IPS-18c (cell line): ENCODE measurements around the gene MACROD1.

Experiments
- H3K4me3 ChIP-seq: 2 replicates; pipeline ENCODE4 v1.7.0; 2013; ENCODE audit warnings: low read depth, mild to moderate bottlenecking, low read length, moderate library complexity; ENCODE audit not compliant: insufficient read depth
- H3K9me3 ChIP-seq: one replicate; pipeline ENCODE4 v1.6.1; 2013; ENCODE audit warnings: mild to moderate bottlenecking, low read length, moderate library complexity; ENCODE audit not compliant: control insufficient read depth, insufficient read depth

Gene MACROD1

GRCh38 chr11:64104632-64105031 lies 61.3 kb downstream of the MACROD1 start:
- H3K4me3 ChIP-seq, result no peak overlapping the region
- H3K9me3 ChIP-seq, result no peaks in the 10 kb centered on the region

DNA sequence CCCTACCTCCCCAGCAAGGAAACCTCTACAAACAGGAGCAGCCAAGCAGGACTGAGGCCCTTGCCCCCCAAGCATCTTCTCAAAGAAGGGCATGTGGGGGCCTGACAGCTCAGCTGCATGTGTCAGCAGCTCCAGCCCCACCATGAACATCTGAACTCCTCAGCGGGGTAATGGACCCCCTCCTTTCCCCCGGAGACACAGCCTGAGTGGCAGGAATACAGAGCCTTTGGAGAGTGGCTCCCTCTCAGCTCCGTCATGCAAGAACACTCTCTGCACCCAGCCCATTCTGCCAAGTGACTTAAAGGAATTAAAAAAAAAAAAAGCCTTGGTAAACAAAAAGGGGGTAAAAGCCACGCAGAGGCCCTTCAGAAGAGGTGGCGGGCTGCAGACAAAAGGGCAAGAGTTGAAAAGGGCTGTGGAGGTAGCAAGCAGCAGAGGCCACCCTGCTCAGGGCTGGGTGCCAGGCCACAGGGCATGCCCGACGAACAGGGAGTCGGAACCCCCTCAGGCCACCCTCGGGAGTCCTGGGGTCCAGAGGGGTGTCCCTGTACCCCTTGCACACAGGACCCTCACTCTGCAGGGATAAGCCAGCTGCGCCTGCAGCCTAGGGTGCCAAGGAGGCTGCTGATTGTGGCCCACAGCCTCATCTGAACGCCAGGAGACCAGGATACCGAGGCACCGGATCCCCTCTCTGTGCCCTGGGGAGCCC lies 62.5 kb downstream of the MACROD1 start:
- H3K9me3 ChIP-seq, result no peaks in the 10 kb centered on the region
- no peak overlapping the region for H3K4me3 ChIP-seq

DNA sequence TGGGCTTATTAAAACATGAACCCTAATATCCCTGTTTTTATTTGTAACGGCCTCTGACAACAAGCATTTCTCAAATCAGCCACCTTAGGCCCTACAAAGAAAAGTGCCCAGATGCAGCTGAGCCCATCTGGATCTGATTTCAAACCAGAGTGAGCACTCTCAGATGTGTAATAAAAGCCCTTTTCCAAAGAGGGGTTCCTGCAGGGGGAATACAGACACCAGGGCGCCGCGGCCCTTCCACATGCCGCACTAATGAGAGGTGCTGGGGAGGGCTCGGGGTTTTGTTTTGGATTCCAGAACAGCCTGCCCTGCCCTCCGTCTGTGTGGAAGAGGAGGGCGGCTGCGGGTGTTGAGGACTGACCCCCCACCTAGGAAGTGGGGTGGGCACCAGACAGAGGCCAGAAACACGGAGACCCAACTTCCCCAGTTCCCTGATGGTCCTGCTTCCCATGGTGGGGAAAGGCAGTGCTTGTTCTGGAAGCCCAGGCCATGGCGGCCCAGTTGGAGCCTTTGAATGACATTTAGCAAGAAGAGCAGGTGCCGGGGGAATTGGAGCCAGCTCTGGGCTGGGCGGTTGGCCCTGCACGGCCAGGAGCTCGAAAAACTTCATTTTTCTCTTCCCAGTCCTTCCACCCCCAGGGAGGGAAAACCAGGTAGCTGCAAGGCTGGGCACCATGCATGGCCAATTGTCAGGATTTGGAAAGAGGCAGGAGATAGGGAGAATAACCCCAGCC lies 63.7 kb downstream of the MACROD1 start:
- Histone ChIP-seq H3K9me3 (no peaks in the 10 kb centered on the region), H3K4me3 (no peak overlapping the region)

DNA sequence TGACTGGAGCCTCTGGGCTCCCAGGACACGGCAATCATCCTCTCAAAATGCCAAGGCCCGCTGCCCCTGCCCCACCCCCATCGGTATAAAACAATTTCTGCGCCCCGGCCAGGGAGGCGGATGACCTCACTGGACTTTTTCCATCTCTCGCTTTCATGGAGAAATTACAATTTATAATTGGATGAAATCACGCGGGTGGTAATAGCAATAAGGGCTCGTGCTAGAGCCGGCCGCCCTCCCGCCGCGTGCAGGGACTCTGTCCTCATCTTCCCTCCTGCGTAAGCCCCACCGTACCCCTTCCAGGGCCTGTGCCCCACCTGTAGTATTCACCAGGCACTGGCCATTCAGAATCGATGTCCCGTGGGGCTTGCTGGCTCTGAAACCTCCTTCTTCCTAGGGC lies 64.5 kb downstream of the MACROD1 start:
- H3K4me3 ChIP-seq, result no peak overlapping the region
- no peaks in the 10 kb centered on the region for H3K9me3 ChIP-seq

DNA sequence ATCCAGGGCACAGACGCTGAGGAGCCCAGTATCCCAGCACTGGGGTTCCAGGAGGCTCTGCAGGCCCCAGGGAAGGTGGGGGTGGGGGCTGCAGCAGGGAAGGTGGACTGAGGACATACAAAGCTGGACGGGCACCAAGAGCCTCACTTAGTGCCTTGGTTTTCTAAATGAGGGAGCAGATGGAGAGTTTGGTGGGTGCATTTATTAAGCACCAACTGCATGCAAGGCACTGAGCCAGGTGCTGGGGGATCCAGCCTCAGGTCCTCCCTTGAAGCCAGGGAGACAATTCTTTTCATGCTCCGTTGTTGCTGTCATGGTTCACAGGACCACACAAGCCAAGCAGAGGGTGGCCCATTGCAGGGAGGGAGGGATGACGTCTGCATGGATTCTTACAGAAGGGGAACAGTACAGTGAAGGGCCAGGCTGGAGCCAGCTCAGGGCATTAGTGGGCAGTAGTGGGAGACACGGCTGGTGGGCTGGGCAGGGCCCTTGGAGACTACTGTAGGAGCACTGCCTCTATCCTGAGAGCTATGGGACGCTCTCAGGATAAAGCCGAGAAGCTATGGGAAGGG lies 65.0 kb downstream of the MACROD1 start:
- H3K4me3 ChIP-seq, result no peak overlapping the region
- no peaks in the 10 kb centered on the region for H3K9me3 ChIP-seq

GRCh38 chr11:64100360-64100759 lies 65.6 kb downstream of the MACROD1 start:
- no peaks in the 10 kb centered on the region for H3K9me3 ChIP-seq
- H3K4me3 ChIP-seq, result no peak overlapping the region

- H3K4me3 ChIP-seq, result no peak overlapping the region
- no peaks in the 10 kb centered on the region for H3K9me3 ChIP-seq
Observed at GRCh38 chr11:64099436-64099835, 66.5 kb downstream of the MACROD1 start.

GRCh38 chr11:64098318-64098831 lies 67.5 kb downstream of the MACROD1 start:
- no peaks in the 10 kb centered on the region for H3K9me3 ChIP-seq
- H3K4me3 ChIP-seq, result no peak overlapping the region

GRCh38 chr11:64097468-64098317 lies 68.2 kb downstream of the MACROD1 start:
- no peaks in the 10 kb centered on the region for H3K9me3 ChIP-seq
- no peak overlapping the region for H3K4me3 ChIP-seq

GRCh38 chr11:64096835-64097234 lies 69.1 kb downstream of the MACROD1 start:
- H3K9me3 ChIP-seq, result no peaks in the 10 kb centered on the region

DNA sequence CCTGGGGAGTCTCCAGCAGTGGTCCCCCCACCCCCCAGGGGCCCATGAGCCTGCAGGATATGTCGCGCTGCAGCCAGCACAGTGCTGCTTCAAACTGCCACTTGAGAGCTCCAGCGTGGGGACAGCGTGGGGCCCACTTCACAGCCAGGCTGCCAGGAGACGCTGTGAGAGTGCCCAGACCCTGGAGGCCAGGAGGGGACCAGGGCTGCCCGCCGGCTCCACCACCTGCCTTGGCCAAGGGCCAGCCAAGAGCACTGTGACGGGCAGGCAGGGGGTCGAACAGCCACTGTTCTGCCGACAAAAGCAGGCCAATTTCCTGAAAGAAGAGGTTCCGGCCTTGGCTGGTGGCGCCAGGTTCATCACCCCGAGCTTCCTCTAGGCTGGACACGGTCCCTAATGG lies 70.0 kb downstream of the MACROD1 start:
- no peaks in the 10 kb centered on the region for H3K9me3 ChIP-seq
- H3K4me3 ChIP-seq, result no peak overlapping the region

More at GRCh38 chr11:64096835-64097234, 69.1 kb downstream of the MACROD1 start:
- H3K4me3 ChIP-seq, result no peak overlapping the region

DNA sequence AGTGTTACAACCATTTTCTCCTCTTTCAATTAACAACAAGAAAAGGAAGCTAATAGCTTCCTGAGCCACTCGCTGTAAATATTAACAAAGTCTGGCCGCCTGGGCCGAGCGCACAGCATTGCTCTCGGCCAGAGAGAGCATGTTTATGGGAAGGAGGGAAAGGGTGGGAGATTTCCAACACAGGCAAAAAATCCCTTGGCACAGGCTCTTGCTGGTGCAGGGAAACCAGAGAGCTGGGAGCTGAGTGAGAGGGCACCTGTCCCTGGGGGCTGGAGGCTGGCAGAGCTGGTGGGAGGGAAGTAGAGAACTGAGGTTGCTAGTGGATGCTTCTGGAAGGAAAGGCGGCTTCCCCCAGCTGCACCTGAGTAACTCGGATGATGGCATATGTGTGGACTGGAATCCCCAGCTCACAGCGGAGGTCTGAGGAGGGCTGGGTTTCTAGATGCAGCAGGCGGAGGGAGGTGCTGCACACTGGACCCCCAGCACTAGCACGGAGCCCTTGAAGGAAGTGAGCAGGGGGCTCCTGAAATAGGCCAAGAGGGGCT lies 70.6 kb downstream of the MACROD1 start:
- H3K4me3 ChIP-seq, result no peak overlapping the region
- H3K9me3 ChIP-seq, result no peaks in the 10 kb centered on the region

DNA sequence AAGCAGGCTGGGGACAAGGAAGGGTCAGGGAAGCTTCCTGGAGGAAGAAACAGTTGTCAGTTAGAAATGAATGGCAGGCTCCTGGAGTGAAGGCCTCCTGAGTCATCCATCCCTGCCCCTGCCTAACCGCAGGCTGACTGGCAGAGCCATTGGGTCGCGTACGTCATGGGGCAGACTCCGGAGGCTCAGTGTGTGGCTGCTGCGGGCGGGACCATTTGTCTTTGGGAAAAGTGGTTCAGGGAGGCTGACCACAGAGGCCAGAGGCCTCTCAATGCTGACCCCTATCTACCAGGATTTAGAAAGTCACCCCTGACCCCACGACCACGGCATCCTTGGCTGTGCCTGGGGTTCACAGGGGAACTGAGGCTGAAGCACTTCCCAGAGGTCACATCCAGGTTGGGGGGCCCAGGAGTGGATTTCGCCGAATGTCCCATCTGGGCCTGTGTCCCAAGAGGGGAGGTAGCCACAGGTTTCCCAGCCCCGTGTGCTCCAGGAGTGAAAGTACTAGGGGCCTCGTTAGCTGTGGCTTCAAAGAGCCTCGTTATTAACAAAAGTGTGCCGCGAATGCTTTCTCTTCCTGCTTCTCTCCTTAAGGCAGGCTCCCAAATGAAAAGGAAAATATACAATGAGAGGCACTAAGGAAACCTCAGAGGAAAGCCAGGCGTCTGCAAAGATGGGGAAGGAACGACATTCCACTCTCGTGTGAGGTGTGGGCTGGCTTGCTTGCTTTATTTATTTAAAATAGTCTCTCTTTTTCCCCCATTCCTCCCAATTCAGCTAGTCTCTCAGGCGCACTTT lies 71.3 kb downstream of the MACROD1 start:
- H3K9me3 ChIP-seq, result no peaks in the 10 kb centered on the region
- H3K4me3 ChIP-seq, result no peak overlapping the region

GRCh38 chr11:64093233-64094039 lies 72.5 kb downstream of the MACROD1 start:
- Histone ChIP-seq H3K9me3 (no peaks in the 10 kb centered on the region), H3K4me3 (no peak overlapping the region)

DNA sequence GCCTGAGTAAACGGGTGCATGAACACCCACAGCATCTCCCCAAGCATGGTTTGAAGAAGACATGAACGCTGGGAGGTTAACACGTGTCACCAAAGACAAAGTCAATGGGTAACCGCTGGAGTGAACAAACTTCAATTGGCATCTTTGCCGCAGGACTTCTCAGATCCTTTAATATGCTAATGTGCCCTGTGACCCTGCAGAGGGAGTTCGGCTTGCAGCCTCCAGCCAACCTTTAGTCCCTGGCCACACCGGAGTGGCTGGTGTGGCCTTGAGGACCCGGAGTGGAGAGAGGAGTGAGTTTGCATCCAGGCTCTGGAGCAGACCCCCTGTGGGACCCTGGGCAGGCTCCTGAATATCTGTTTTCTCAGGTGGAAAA lies 73.2 kb downstream of the MACROD1 start:
- Histone ChIP-seq H3K9me3 (no peaks in the 10 kb centered on the region), H3K4me3 (no peak overlapping the region)
